HepG2 (cell line): ENCODE results near the gene CMIP. TPM values are rescaled to one million over a fixed set of nuclear protein-coding genes. Genes with fewer than 3 reads are reported as not detected.

Experiments
- EP300 ChIP-seq, 3 experiments: sonication (generic) in 1 of 3; formaldehyde crosslinking in 1 of 3; IDR thresholded peaks; 2 replicates each; pipeline versions ENCODE4 v1.5.1 to v1.6.1; 2011 to 2020; ENCODE audit warnings: low read depth in 2 of 3, low read length in 2 of 3, borderline replicate concordance in 1 of 3, improper control_type of control experiment in 1 of 3, mild to moderate bottlenecking in 1 of 3, missing genetic modification reagents in 1 of 3, moderate library complexity in 1 of 3
- FOXP1 ChIP-seq, 2 experiments: fragments of 450-650 bp in 1 of 2; IDR thresholded peaks; 2 replicates each; pipeline ENCODE4 v1.6.1; 2017 to 2018; ENCODE audit warnings: antibody characterized with exemption in 1 of 2
- HES4 ChIP-seq: sonication (generic); formaldehyde crosslinking; IDR thresholded peaks from 2 replicates; pipeline ENCODE4 v1.9.0; 2021; ENCODE audit warnings: mild to moderate bottlenecking, missing genetic modification reagents, borderline replicate concordance
- JARID2 ChIP-seq: sonication (generic); formaldehyde crosslinking; IDR thresholded peaks from 2 replicates; pipeline ENCODE4 v1.8.1; 2023; ENCODE audit warnings: missing genetic modification reagents, inconsistent platforms; ENCODE audit not compliant: insufficient replicate concordance
- KAT2B ChIP-seq: fragments of 150-350 bp; IDR thresholded peaks from 2 replicates; pipeline ENCODE4 v1.6.1; 2014; ENCODE audit warnings: low read depth, low read length, borderline replicate concordance
- LCORL ChIP-seq, 2 experiments: fragments of 450-650 bp in 1 of 2; sonication (generic) in 1 of 2; formaldehyde crosslinking in 1 of 2; IDR thresholded peaks; 2 replicates each; pipeline versions ENCODE4 v1.5.0 to v1.6.1; 2017 to 2020; ENCODE audit warnings: antibody characterized with exemption in 1 of 2, missing genetic modification reagents in 1 of 2
- MXI1 ChIP-seq: IDR thresholded peaks from 3 replicates; pipeline ENCODE4 v1.6.1; 2012; ENCODE audit warnings: low read depth, low read length, inconsistent platforms, borderline replicate concordance
- NCOA2 ChIP-seq: sonication (generic); formaldehyde crosslinking; IDR thresholded peaks from 2 replicates; pipeline ENCODE4 v1.8.0; 2022; ENCODE audit warnings: inconsistent platforms
- NR2F2 ChIP-seq: IDR thresholded peaks from 2 replicates; pipeline ENCODE4 v1.6.1; 2012; ENCODE audit warnings: low read depth, inconsistent platforms, borderline replicate concordance
- NRL ChIP-seq: sonication (generic); formaldehyde crosslinking; IDR thresholded peaks from 2 replicates; pipeline ENCODE4 v1.5.0; 2020; ENCODE audit warnings: missing genetic modification reagents, mild to moderate bottlenecking, moderate library complexity, borderline replicate concordance
- PHB2 ChIP-seq: fragments of 450-650 bp; IDR thresholded peaks from 2 replicates; pipeline ENCODE4 v1.6.1; 2018; ENCODE audit not compliant: partially characterized antibody
- PHF5A ChIP-seq: IDR thresholded peaks from one replicate; pipeline ENCODE4 v1.6.1; 2018; ENCODE audit warnings: low read depth, missing genetic modification reagents; ENCODE audit not compliant: unreplicated experiment
- POLR2A ChIP-seq, 2 experiments: IDR thresholded peaks; 2 replicates each; pipeline ENCODE4 v1.6.1; 2011; ENCODE audit warnings: low read depth in 2 of 2, low read length in 2 of 2, mild to moderate bottlenecking in 1 of 2, moderate library complexity in 1 of 2; ENCODE audit not compliant: insufficient read depth in 1 of 2
- SALL1 ChIP-seq: sonication (generic); formaldehyde crosslinking; IDR thresholded peaks from 2 replicates; pipeline ENCODE4 v1.8.0; 2022; ENCODE audit warnings: mild to moderate bottlenecking, missing genetic modification reagents
- SKI ChIP-seq: fragments of 450-650 bp; IDR thresholded peaks from one replicate; pipeline ENCODE4 v1.6.1; 2018; ENCODE audit warnings: mild to moderate bottlenecking; ENCODE audit not compliant: partially characterized antibody
- SOX13 ChIP-seq, 3 experiments: fragments of 450-650 bp in 1 of 3; sonication (generic) in 1 of 3; formaldehyde crosslinking in 1 of 3; IDR thresholded peaks in 2 of 3; conservative IDR thresholded peaks in 1 of 3; 2 replicates each; pipeline versions ENCODE4 v1.5.0 to v1.6.1; 2016 to 2020; ENCODE audit warnings: antibody characterized with exemption in 1 of 3, mild to moderate bottlenecking in 1 of 3, missing compliant biosample characterization in 1 of 3, missing genetic modification reagents in 1 of 3, moderate library complexity in 1 of 3
- TSC22D2 ChIP-seq: sonication (generic); formaldehyde crosslinking; IDR thresholded peaks from 2 replicates; pipeline ENCODE4 v1.5.1; 2020; ENCODE audit warnings: missing genetic modification reagents, mild to moderate bottlenecking, borderline replicate concordance
- XRCC5 ChIP-seq: fragments of 200-400 bp; formaldehyde crosslinking; optimal IDR thresholded peaks from 2 replicates; pipeline ENCODE3; 2017; ENCODE audit warnings: mild to moderate bottlenecking, low read length
- ZBTB7A ChIP-seq: sonication (generic); formaldehyde crosslinking; IDR thresholded peaks from 2 replicates; pipeline ENCODE4 v1.8.0; 2022; ENCODE audit warnings: mild to moderate bottlenecking, missing genetic modification reagents
- ZNF33B ChIP-seq: sonication (generic); formaldehyde crosslinking; IDR thresholded peaks from 2 replicates; pipeline ENCODE4 v1.5.1; 2020; ENCODE audit warnings: mild to moderate bottlenecking, missing genetic modification reagents
- ZNF350 ChIP-seq: sonication (generic); formaldehyde crosslinking; IDR thresholded peaks from 2 replicates; pipeline ENCODE4 v1.4.0; 2020; ENCODE audit warnings: mild to moderate bottlenecking, low read depth, missing genetic modification reagents, borderline replicate concordance
- ZNF598 ChIP-seq: sonication (generic); formaldehyde crosslinking; IDR thresholded peaks from 2 replicates; pipeline ENCODE4 v1.5.1; 2020; ENCODE audit warnings: mild to moderate bottlenecking, missing genetic modification reagents, borderline replicate concordance
- ZNF768 ChIP-seq: sonication (generic); formaldehyde crosslinking; IDR thresholded peaks from 2 replicates; pipeline ENCODE4 v1.4.0; 2020; ENCODE audit warnings: missing genetic modification reagents
- polyA plus RNA-seq, 8 experiments: library from polyadenylated mRNA; depleted of rRNA in 3 of 8; stranded (reverse) in 7 of 8; unstranded in 1 of 8; fragments of >200 nt; fragmentation: Illumina TruSeq in 4 of 8; extraction: Trizol in 4 of 8; gene quantifications; 2 replicates each; pipeline versions ENCODE4 v1.2.1 to v1.2.3, GENCODE V29; 2011 to 2016; ENCODE audit warnings: low read depth in 4 of 8, missing spikeins in 1 of 8, mixed read lengths in 1 of 8; ENCODE audit not compliant: insufficient read depth in 1 of 8
- total RNA-seq, 5 experiments: library from RNA; depleted of rRNA; stranded (reverse); fragments of >200 nt; fragmentation: Illumina TruSeq; extraction: Trizol; gene quantifications; 2 replicates each; pipeline ENCODE4 v1.2.3, GENCODE V29; 2016; ENCODE audit warnings: low read depth in 1 of 5
- TF ChIP-seq, protein P1 (sequence below): sonication (generic); formaldehyde crosslinking; IDR thresholded peaks from 2 replicates; pipeline ENCODE4 v1.8.1; 2022; ENCODE audit warnings: low read depth, mild to moderate bottlenecking, missing genetic modification reagents

The CMIP gene
- total and polyA plus RNA-seq, 2 of the 13 experiments (the other 11 are each of a cell fraction or from before 2014, with no cell fraction given) = 10.9 to 18.1 TPM

DNA sequence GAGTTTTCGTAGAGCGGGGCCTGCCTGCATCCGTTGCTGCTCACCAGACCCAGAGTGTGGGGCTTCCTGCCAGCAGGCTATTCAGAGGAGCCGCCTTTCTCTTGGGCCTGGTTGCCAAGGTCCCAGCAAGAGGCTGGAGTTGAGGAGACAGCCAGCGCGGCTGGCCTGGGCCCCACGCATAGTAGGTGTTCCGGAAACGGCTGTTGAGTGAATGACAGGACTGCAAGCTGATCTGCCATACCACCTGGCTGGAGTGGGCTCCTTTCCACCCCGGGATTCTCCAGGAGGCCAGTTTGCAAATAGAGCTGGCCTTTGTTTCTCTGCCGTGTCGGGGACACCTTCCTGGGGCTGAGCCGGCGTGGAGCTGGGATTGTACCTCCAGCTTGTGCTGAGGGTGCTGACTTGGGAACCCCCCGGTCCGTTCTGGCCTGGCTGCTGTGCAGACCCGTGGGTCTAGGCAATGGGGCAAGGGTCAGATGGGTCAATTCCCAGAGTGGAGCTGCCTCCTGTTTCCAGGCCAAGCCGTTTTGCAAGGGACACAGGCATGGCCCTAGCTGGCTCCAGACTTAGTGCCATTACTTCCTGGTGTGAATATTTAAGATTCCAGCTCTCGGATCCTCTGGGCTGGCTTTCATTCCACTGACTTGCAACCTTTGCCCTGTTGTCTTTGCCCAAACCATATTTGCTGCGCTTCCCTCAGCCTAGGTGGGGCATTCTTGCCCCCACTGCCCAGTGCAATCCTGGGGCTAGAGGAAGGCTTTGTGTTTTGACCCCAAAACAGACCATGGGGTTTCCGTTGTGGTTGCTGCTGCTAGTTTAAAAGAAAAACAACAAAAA is 68.8 kb downstream of the CMIP start (continued):
- no peak for TF ChIP-seq PHF5A (CRISPR knock-in tag)
- peak; percentile 70; the same call in 1 of the 2 replicates for TF ChIP-seq NRL
- TF ChIP-seq SOX13 (IDR thresholded peaks at IDR 0.05) = 0 out of 2 replicates have a peak, but pooled peaks have one; percentile 22
- peak in 1 of 2 experiments; percentile 29; a peak in 1 of 4 replicates for TF ChIP-seq SOX13 (CRISPR knock-in tag; conservative IDR thresholded peaks at IDR 0.05 in 1 of 2, IDR thresholded peaks at IDR 0.05 in 1 of 2)
- TF ChIP-seq XRCC5 = peak; percentile 44
- TF ChIP-seq TSC22D2 (CRISPR knock-in tag) = no peak
- no peak for TF ChIP-seq FOXP1 (IDR thresholded peaks at IDR 0.05)
- TF ChIP-seq FOXP1 (CRISPR knock-in tag; IDR thresholded peaks at IDR 0.05) = peak; percentile 30; the same call in 1 of the 2 replicates
- TF ChIP-seq LCORL (IDR thresholded peaks at IDR 0.05) = peak; percentile 83
- TF ChIP-seq LCORL (CRISPR knock-in tag; IDR thresholded peaks at IDR 0.05) = peak; percentile 96
- TF ChIP-seq ZNF598 (CRISPR knock-in tag) = 0 out of 2 replicates have a peak, but pooled peaks have one; percentile 18
- peak; percentile 69; the same call in 1 of the 2 replicates for TF ChIP-seq ZBTB7A (CRISPR knock-in tag)
- peak; percentile 71 for TF ChIP-seq SALL1 (CRISPR knock-in tag)
- no peak for TF ChIP-seq JARID2 (CRISPR knock-in tag)
- TF ChIP-seq SKI = no peak
- TF ChIP-seq ZNF33B = no peak
- peak; percentile 46 to 68; a peak in 3 of 4 replicates for TF ChIP-seq EP300 (IDR thresholded peaks at IDR 0.05; ENCODE audit: low read depth in 2 of 2, low read length in 2 of 2)
- TF ChIP-seq EP300 (CRISPR knock-in tag; IDR thresholded peaks at IDR 0.05; ENCODE audit: borderline replicate concordance) = no peak
- peak; percentile 55; the same call in 1 of the 2 replicates for TF ChIP-seq ZNF768 (CRISPR knock-in tag)
- TF ChIP-seq KAT2B = no peak
- peak; percentile 44; the same call in 1 of the 3 replicates for TF ChIP-seq MXI1
- peak; percentile 47; the same call in 1 of the 2 replicates for TF ChIP-seq NCOA2 (CRISPR knock-in tag)
- peak; percentile 79; the same call in 1 of the 2 replicates for TF ChIP-seq ZNF350
- TF ChIP-seq, protein P1, sequence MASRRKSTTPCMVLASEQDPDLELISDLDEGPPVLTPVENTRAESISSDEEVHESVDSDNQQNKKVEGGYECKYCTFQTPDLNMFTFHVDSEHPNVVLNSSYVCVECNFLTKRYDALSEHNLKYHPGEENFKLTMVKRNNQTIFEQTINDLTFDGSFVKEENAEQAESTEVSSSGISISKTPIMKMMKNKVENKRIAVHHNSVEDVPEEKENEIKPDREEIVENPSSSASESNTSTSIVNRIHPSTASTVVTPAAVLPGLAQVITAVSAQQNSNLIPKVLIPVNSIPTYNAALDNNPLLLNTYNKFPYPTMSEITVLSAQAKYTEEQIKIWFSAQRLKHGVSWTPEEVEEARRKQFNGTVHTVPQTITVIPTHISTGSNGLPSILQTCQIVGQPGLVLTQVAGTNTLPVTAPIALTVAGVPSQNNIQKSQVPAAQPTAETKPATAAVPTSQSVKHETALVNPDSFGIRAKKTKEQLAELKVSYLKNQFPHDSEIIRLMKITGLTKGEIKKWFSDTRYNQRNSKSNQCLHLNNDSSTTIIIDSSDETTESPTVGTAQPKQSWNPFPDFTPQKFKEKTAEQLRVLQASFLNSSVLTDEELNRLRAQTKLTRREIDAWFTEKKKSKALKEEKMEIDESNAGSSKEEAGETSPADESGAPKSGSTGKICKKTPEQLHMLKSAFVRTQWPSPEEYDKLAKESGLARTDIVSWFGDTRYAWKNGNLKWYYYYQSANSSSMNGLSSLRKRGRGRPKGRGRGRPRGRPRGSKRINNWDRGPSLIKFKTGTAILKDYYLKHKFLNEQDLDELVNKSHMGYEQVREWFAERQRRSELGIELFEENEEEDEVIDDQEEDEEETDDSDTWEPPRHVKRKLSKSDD (CRISPR knock-in tag) = peak; percentile 44; the same call in 1 of the 2 replicates
- TF ChIP-seq POLR2A (IDR thresholded peaks at IDR 0.05; ENCODE audit: insufficient read depth in 1 of 2, low read depth in 2 of 2, low read length in 2 of 2) = 0 out of 4 replicates have a peak, but pooled peaks of 1 of the 2 experiments have one; percentile 28
- no peak for TF ChIP-seq HES4 (CRISPR knock-in tag)
- no peak for TF ChIP-seq PHB2
- TF ChIP-seq NR2F2 = peak; percentile 35
